GM12891 (cell line): ENCODE data around the gene DCLK2.

Experiments used
- POLR2A ChIP-seq: IDR thresholded peaks from 2 replicates; pipeline ENCODE4 v1.6.1; 2011; ENCODE audit warnings: low read depth, low read length, control low read depth
- POLR2AphosphoS5 ChIP-seq: IDR thresholded peaks from 2 replicates; pipeline ENCODE4 v1.6.1; 2011; ENCODE audit warnings: low read depth, low read length, control low read depth

DNA sequence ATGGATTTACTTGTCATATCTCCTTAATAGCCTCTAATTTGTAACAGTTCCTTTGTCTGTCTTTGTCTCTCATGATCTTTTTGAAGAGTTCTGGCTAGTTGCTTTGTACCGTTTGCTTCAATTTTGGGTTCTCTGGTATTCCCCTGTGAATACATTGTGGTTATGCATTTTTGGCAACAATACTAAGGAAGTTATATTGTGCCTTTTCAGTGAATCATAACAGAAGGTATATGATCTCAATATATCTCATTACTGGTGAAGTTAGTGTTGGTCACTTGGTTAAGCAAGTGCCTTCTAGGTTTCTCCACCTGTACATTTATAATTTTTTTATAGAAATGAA is 48.6 kb downstream of the DCLK2 start:
- no peak for TF ChIP-seq POLR2AphosphoS5
- no peak for TF ChIP-seq POLR2A
